Measurements from ENCODE around the gene C10orf67.
"Not testable (repeated sequence)": the region's sequence is repeated elsewhere in the genome, so short reads cannot be mapped to it uniquely, and the experiment has no call there.

The C10orf67 gene

GRCh38 chr10:23263441-23264164 lies 81.0 kb downstream of the C10orf67 start:
- no peak for FAIRE-seq

GRCh38 chr10:23262928-23263327 lies 81.7 kb downstream of the C10orf67 start:
- FAIRE-seq: no peak

GRCh38 chr10:23258516-23258915 lies 86.1 kb downstream of the C10orf67 start:
- FAIRE-seq: no peak

- no peak for FAIRE-seq
These were observed 90.8 kb downstream of the C10orf67 start for GRCh38 chr10:23253780-23254179.

- FAIRE-seq: not testable (repeated sequence)
These were observed 91.7 kb downstream of the C10orf67 start for GRCh38 chr10:23252859-23253258.

GRCh38 chr10:23241779-23242178 lies 102.8 kb downstream of the C10orf67 start:
- not testable (repeated sequence) for FAIRE-seq

- no peak for FAIRE-seq
These were observed 106.6 kb downstream of the C10orf67 start for GRCh38 chr10:23238015-23238414.

- no peak for FAIRE-seq
These were observed 114.0 kb downstream of the C10orf67 start for GRCh38 chr10:23230582-23230981.

- FAIRE-seq: no peak
These were observed 127.1 kb downstream of the C10orf67 start for GRCh38 chr10:23217471-23217870.

- no peak for FAIRE-seq
These were observed 138.5 kb downstream of the C10orf67 start for GRCh38 chr10:23205972-23206642.

GRCh38 chr10:23204773-23205172 lies 139.8 kb downstream of the C10orf67 start:
- no peak for FAIRE-seq

GRCh38 chr10:23203369-23204325 lies 140.9 kb downstream of the C10orf67 start:
- no peak for FAIRE-seq

- FAIRE-seq: no peak
These were observed 141.8 kb downstream of the C10orf67 start for GRCh38 chr10:23202779-23203178.

- FAIRE-seq: no peak
These were observed 142.8 kb downstream of the C10orf67 start for GRCh38 chr10:23201837-23202236.

- no peak for FAIRE-seq
These were observed 143.5 kb downstream of the C10orf67 start for GRCh38 chr10:23200997-23201652.

GRCh38 chr10:23200586-23200985 lies 144.0 kb downstream of the C10orf67 start:
- FAIRE-seq: no peak

- FAIRE-seq: no peak
These were observed 144.7 kb downstream of the C10orf67 start for GRCh38 chr10:23199768-23200511.

GRCh38 chr10:23198940-23199767 lies 145.4 kb downstream of the C10orf67 start:
- no peak for FAIRE-seq

- no peak for FAIRE-seq
These were observed 146.0 kb downstream of the C10orf67 start for GRCh38 chr10:23198610-23198939.

GRCh38 chr10:23197416-23197861 lies 147.2 kb downstream of the C10orf67 start:
- FAIRE-seq: no peak

GRCh38 chr10:23196915-23197314 lies 147.7 kb downstream of the C10orf67 start:
- no peak for FAIRE-seq
